HepG2 (cell line): ENCODE measurements around the gene CFL1. TPM values are rescaled to one million over a fixed set of nuclear protein-coding genes. Genes with fewer than 3 reads are reported as not detected.

Source experiments
- CCDC6 ChIP-seq: sonication (generic); formaldehyde crosslinking; IDR thresholded peaks from 2 replicates; pipeline ENCODE4 v1.8.1; 2022; ENCODE audit warnings: mild to moderate bottlenecking, missing genetic modification reagents, moderate library complexity
- EP300 ChIP-seq, 3 experiments: sonication (generic) in 1 of 3; formaldehyde crosslinking in 1 of 3; IDR thresholded peaks; 2 replicates each; pipeline versions ENCODE4 v1.5.1 to v1.6.1; 2011 to 2020; ENCODE audit warnings: low read depth in 2 of 3, low read length in 2 of 3, borderline replicate concordance in 1 of 3, improper control_type of control experiment in 1 of 3, mild to moderate bottlenecking in 1 of 3, missing genetic modification reagents in 1 of 3, moderate library complexity in 1 of 3
- FOXP1 ChIP-seq, 2 experiments: fragments of 450-650 bp in 1 of 2; IDR thresholded peaks; 2 replicates each; pipeline ENCODE4 v1.6.1; 2017 to 2018; ENCODE audit warnings: antibody characterized with exemption in 1 of 2
- GRHL1 ChIP-seq: sonication (generic); formaldehyde crosslinking; conservative IDR thresholded peaks from 2 replicates; pipeline ENCODE4 v1.8.0; 2022; ENCODE audit warnings: missing genetic modification reagents
- GTF3A ChIP-seq: sonication (generic); formaldehyde crosslinking; conservative IDR thresholded peaks from 2 replicates; pipeline ENCODE4 v1.4.0; 2020; ENCODE audit warnings: mild to moderate bottlenecking, missing genetic modification reagents
- HMGA1 ChIP-seq: sonication (generic); formaldehyde crosslinking; conservative IDR thresholded peaks from 2 replicates; pipeline ENCODE4 v1.4.0; 2020; ENCODE audit warnings: missing genetic modification reagents
- KLF11 ChIP-seq: IDR thresholded peaks from 2 replicates; pipeline ENCODE4 v1.6.1; 2016; ENCODE audit warnings: missing compliant biosample characterization
- MYPOP ChIP-seq: sonication (generic); formaldehyde crosslinking; IDR thresholded peaks from 2 replicates; pipeline ENCODE4 v1.8.1; 2023; ENCODE audit warnings: mild to moderate bottlenecking, moderate library complexity, missing genetic modification reagents
- PHB2 ChIP-seq: fragments of 450-650 bp; IDR thresholded peaks from 2 replicates; pipeline ENCODE4 v1.6.1; 2018; ENCODE audit not compliant: partially characterized antibody
- POGK ChIP-seq: sonication (generic); formaldehyde crosslinking; conservative IDR thresholded peaks from 2 replicates; pipeline ENCODE4 v1.8.0; 2022; ENCODE audit warnings: mild to moderate bottlenecking, moderate library complexity, missing genetic modification reagents
- RFX1 ChIP-seq: fragments of 450-650 bp; IDR thresholded peaks from 2 replicates; pipeline ENCODE4 v1.6.1; 2017
- RNF219 ChIP-seq: sonication (generic); formaldehyde crosslinking; IDR thresholded peaks from 2 replicates; pipeline ENCODE4 v1.5.0; 2020; ENCODE audit warnings: mild to moderate bottlenecking, missing genetic modification reagents
- STAG1 ChIP-seq: sonication (generic); formaldehyde crosslinking; IDR thresholded peaks from 2 replicates; pipeline ENCODE4 v1.4.0; 2020; ENCODE audit warnings: missing genetic modification reagents
- ZHX2 ChIP-seq, 2 experiments: sonication (generic) in 1 of 2; formaldehyde crosslinking in 1 of 2; IDR thresholded peaks; 2 replicates each; pipeline versions ENCODE4 v1.6.1 to v1.9.0; 2014 to 2022; ENCODE audit warnings: antibody characterized with exemption in 1 of 2, borderline replicate concordance in 1 of 2, inconsistent platforms in 1 of 2, low read depth in 1 of 2, missing genetic modification reagents in 1 of 2
- ZNF598 ChIP-seq: sonication (generic); formaldehyde crosslinking; IDR thresholded peaks from 2 replicates; pipeline ENCODE4 v1.5.1; 2020; ENCODE audit warnings: mild to moderate bottlenecking, missing genetic modification reagents, borderline replicate concordance
- polyA plus RNA-seq, 8 experiments: library from polyadenylated mRNA; depleted of rRNA in 3 of 8; stranded (reverse) in 7 of 8; unstranded in 1 of 8; fragments of >200 nt; fragmentation: Illumina TruSeq in 4 of 8; extraction: Trizol in 4 of 8; gene quantifications; 2 replicates each; pipeline versions ENCODE4 v1.2.1 to v1.2.3, GENCODE V29; 2011 to 2016; ENCODE audit warnings: low read depth in 4 of 8, missing spikeins in 1 of 8, mixed read lengths in 1 of 8; ENCODE audit not compliant: insufficient read depth in 1 of 8
- total RNA-seq, 5 experiments: library from RNA; depleted of rRNA; stranded (reverse); fragments of >200 nt; fragmentation: Illumina TruSeq; extraction: Trizol; gene quantifications; 2 replicates each; pipeline ENCODE4 v1.2.3, GENCODE V29; 2016; ENCODE audit warnings: low read depth in 1 of 5

Gene CFL1
- total and polyA plus RNA-seq, 2 of the 13 experiments (the other 11 are each of a cell fraction or from before 2014, with no cell fraction given) = 379 to 383 TPM

DNA sequence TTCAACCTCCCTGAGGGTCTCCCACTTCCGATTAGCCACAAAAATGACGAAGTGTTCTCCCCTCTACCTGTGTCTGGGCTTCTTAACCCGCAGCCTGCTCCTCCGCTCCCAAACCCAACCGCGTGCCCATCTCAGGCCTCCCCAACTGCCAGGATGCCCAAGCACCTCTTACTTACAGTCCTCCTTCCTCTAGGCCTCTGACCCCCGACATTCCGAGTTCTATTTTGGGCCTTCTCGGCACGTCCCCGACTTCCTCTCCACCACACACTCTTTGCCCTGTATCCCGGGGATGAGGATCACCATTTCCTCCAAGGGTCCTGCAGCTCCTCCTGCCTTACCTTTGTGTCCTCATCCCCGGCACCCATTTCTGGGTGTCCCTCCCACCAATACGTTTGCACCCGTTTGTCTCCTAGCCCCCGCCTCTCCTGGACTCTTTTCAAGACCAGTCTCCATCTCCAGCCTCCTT, 1.9 kb upstream of the CFL1 start (continued):
- no peak for TF ChIP-seq ZHX2 (IDR thresholded peaks at IDR 0.05; ENCODE audit: low read depth)
- TF ChIP-seq ZHX2 (CRISPR knock-in tag; IDR thresholded peaks at IDR 0.05; ENCODE audit: borderline replicate concordance) = no peak
- TF ChIP-seq POGK (CRISPR knock-in tag) = no peak
- TF ChIP-seq KLF11 (CRISPR knock-in tag) = no peak
- peak in 1 of 2 experiments; percentile 74; a peak in 1 of 4 replicates for TF ChIP-seq EP300 (IDR thresholded peaks at IDR 0.05; ENCODE audit: low read depth in 2 of 2, low read length in 2 of 2)
- no peak for TF ChIP-seq EP300 (CRISPR knock-in tag; IDR thresholded peaks at IDR 0.05; ENCODE audit: borderline replicate concordance)
- no peak for TF ChIP-seq RFX1
- TF ChIP-seq GTF3A = no peak
- TF ChIP-seq HMGA1 (CRISPR knock-in tag) = no peak
- no peak; the same call in none of the 2 replicates for TF ChIP-seq MYPOP
- TF ChIP-seq ZNF598 = no peak
- no peak for TF ChIP-seq RNF219
- TF ChIP-seq GRHL1 (CRISPR knock-in tag) = no peak
- no peak for TF ChIP-seq FOXP1 (IDR thresholded peaks at IDR 0.05)
- no peak for TF ChIP-seq FOXP1 (CRISPR knock-in tag; IDR thresholded peaks at IDR 0.05)
- no peak for TF ChIP-seq PHB2
- TF ChIP-seq STAG1 (CRISPR knock-in tag) = no peak
- TF ChIP-seq CCDC6 = no peak
